ENCODE results near the gene ANKS6. TPM values are rescaled to one million over a fixed set of nuclear protein-coding genes. Genes with fewer than 3 reads are reported as not detected.

ANKS6 gene
- total and polyA plus RNA-seq, 4 donors = 1.9 to 6.3 (median 2.9) TPM

GRCh38 chr9:98821831-98822230, 25.5 kb upstream of the ANKS6 start:
- no peak overlapping the region for H3K9ac ChIP-seq (ENCODE audit: low read depth in 1 of 2, low read length in 2 of 2)
- no peak overlapping the region for H3K4me3 ChIP-seq (ENCODE audit: low read depth in 1 of 3, low read length in 3 of 3)
- no peaks in the 10 kb centered on the region for H3K36me3 ChIP-seq (ENCODE audit: control insufficient read depth in 4 of 4, insufficient read depth in 3 of 4, low read depth in 1 of 4, low read length in 3 of 4)
- H3K27ac ChIP-seq (ENCODE audit: low read depth in 1 of 2, low read length in 2 of 2) = no peak overlapping the region
- H3K9me3 ChIP-seq (ENCODE audit: control insufficient read depth in 4 of 4, low read length in 3 of 4) = peaks cover 0 to 3% (median 1%) of the 10 kb centered on the region in 4 donors
- no peak for TF ChIP-seq GABPA (IDR thresholded peaks at IDR 0.05 in 1 of 2, conservative IDR thresholded peaks at IDR 0.05 in 1 of 2)
- no peak for TF ChIP-seq FOXA2 (IDR thresholded peaks at IDR 0.05)
- no peak for TF ChIP-seq JUND (IDR thresholded peaks at IDR 0.05)
- TF ChIP-seq HNF4A (conservative IDR thresholded peaks at IDR 0.05) = no peak
- no peak for TF ChIP-seq SP1 (IDR thresholded peaks at IDR 0.05)
- no peak for TF ChIP-seq EGR1 (IDR thresholded peaks at IDR 0.05; ENCODE audit: low read depth in 2 of 2)
- no peak for TF ChIP-seq ATF3 (IDR thresholded peaks at IDR 0.05)
- no peak for TF ChIP-seq RAD21 (IDR thresholded peaks at IDR 0.05)
- TF ChIP-seq FOXA1 (IDR thresholded peaks at IDR 0.05) = no peak
- TF ChIP-seq RXRA (IDR thresholded peaks at IDR 0.05) = no peak
- TF ChIP-seq HNF4G (IDR thresholded peaks at IDR 0.05) = no peak
- TF ChIP-seq REST (IDR thresholded peaks at IDR 0.05) = no peak
- TF ChIP-seq TAF1 (conservative IDR thresholded peaks at IDR 0.05) = no peak
- no peak for TF ChIP-seq NR2F2 (IDR thresholded peaks at IDR 0.05)
- H3K27me3 ChIP-seq (ENCODE audit: control insufficient read depth in 4 of 4, insufficient read depth in 4 of 4, low read length in 3 of 4) = no peaks in the 10 kb centered on the region
- WGBS = 86% methylated on average over 2 of the region's 2 CpGs
- DNase-seq (ENCODE audit: low spot score) = no peak
- no peaks in the 10 kb centered on the region for H3K4me1 ChIP-seq (ENCODE audit: control insufficient read depth in 4 of 4, insufficient read depth in 4 of 4, low read length in 3 of 4)

DNA sequence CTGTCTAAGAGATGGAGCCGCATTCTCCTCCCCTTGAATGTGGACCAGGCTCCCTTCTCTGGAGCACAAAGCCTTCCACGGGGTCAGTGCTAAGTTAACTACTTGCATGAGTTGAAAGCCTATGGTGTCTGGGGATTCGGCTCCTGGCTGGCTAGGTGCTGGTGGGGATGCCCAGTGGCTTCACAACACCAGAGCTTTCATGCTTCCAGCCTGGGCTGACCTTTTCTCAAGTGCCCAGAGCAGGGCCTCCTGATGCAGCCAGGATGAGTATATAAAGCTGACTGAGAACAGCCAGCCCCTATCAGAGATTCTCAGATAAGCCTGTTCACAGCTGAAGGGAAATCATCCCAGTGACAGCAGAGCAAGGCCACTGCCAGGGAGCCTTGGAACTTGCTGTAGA, 22.9 kb upstream of the ANKS6 start:
- no peak overlapping the region for H3K9ac ChIP-seq (ENCODE audit: low read depth in 1 of 2, low read length in 2 of 2)

More for the DNA sequence above, 22.9 kb upstream of the ANKS6 start:
- Histone ChIP-seq H3K4me3 (ENCODE audit: low read depth in 1 of 3, low read length in 3 of 3) (no peak overlapping the region), H3K27me3 (ENCODE audit: control insufficient read depth in 4 of 4, insufficient read depth in 4 of 4, low read length in 3 of 4) (no peaks in the 10 kb centered on the region), H3K27ac (ENCODE audit: low read depth in 1 of 2, low read length in 2 of 2) (no peak overlapping the region), H3K4me1 (ENCODE audit: control insufficient read depth in 4 of 4, insufficient read depth in 4 of 4, low read length in 3 of 4) (no peaks in the 10 kb centered on the region), H3K36me3 (ENCODE audit: control insufficient read depth in 4 of 4, insufficient read depth in 3 of 4, low read depth in 1 of 4, low read length in 3 of 4) (no peaks in the 10 kb centered on the region), H3K9me3 (ENCODE audit: control insufficient read depth in 4 of 4, low read length in 3 of 4) (peaks cover 0 to 3% (median 1%) of the 10 kb centered on the region in 4 donors)
- TF ChIP-seq GABPA (IDR thresholded peaks at IDR 0.05 in 1 of 2, conservative IDR thresholded peaks at IDR 0.05 in 1 of 2) = no peak
- no peak for TF ChIP-seq HNF4A (conservative IDR thresholded peaks at IDR 0.05)
- TF ChIP-seq, protein P1, sequence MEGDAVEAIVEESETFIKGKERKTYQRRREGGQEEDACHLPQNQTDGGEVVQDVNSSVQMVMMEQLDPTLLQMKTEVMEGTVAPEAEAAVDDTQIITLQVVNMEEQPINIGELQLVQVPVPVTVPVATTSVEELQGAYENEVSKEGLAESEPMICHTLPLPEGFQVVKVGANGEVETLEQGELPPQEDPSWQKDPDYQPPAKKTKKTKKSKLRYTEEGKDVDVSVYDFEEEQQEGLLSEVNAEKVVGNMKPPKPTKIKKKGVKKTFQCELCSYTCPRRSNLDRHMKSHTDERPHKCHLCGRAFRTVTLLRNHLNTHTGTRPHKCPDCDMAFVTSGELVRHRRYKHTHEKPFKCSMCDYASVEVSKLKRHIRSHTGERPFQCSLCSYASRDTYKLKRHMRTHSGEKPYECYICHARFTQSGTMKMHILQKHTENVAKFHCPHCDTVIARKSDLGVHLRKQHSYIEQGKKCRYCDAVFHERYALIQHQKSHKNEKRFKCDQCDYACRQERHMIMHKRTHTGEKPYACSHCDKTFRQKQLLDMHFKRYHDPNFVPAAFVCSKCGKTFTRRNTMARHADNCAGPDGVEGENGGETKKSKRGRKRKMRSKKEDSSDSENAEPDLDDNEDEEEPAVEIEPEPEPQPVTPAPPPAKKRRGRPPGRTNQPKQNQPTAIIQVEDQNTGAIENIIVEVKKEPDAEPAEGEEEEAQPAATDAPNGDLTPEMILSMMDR (IDR thresholded peaks at IDR 0.05; ENCODE audit: low read depth, low read length, missing input control) = no peak
- TF ChIP-seq RAD21 (IDR thresholded peaks at IDR 0.05) = no peak
- no peak for TF ChIP-seq ATF3 (IDR thresholded peaks at IDR 0.05)
- no peak for TF ChIP-seq RXRA (IDR thresholded peaks at IDR 0.05)
- no peak for TF ChIP-seq REST (IDR thresholded peaks at IDR 0.05)
- TF ChIP-seq HNF4G (IDR thresholded peaks at IDR 0.05) = no peak
- DNase-seq (ENCODE audit: low spot score) = no peak
- WGBS = 86% methylated on average over 3 of the region's 3 CpGs
